Spleen (tissue), 11 donors: Measurements from ENCODE around the gene MAST4. TPM values are rescaled to one million over a fixed set of nuclear protein-coding genes. Genes with fewer than 3 reads are reported as not detected.

Experiments used
- DNase-seq: peaks from one replicate; pipeline ENCODE4 v3.0.0-alpha.2; 2020
- H3K27ac ChIP-seq, 8 donors: fragments of 200-600 bp; sonication (generic) in 7 of 8; 1 replicate in 4 of 8; 2 replicates in 4 of 8; pipeline versions ENCODE4 v1.5.0 to v1.8.0; 2016 to 2021; ENCODE audit warnings: inconsistent platforms in 4 of 8, mild to moderate bottlenecking in 4 of 8, moderate library complexity in 1 of 8
- H3K27me3 ChIP-seq, 7 donors: fragments of 200-600 bp; sonication (generic) in 6 of 7; replicated peaks in 1 of 7; 1 replicate in 4 of 7; 2 replicates in 3 of 7; pipeline versions ENCODE4 v1.5.0 to v1.8.0; 2016 to 2021; ENCODE audit warnings: inconsistent platforms in 3 of 7, mild to moderate bottlenecking in 1 of 7
- H3K36me3 ChIP-seq, 6 donors: fragments of 200-600 bp; sonication (generic) in 5 of 6; 1 replicate in 4 of 6; 2 replicates in 2 of 6; pipeline versions ENCODE4 v1.5.0 to v1.8.0; 2016 to 2021; ENCODE audit warnings: inconsistent platforms in 2 of 6
- H3K4me1 ChIP-seq, 6 donors: fragments of 200-600 bp; sonication (generic) in 5 of 6; 1 replicate in 3 of 6; 2 replicates in 3 of 6; pipeline versions ENCODE4 v1.5.0 to v1.8.0; 2016 to 2021; ENCODE audit warnings: inconsistent platforms in 3 of 6
- H3K4me3 ChIP-seq, 8 donors: fragments of 200-600 bp; sonication (generic) in 7 of 8; 1 replicate in 4 of 8; 2 replicates in 4 of 8; pipeline versions ENCODE4 v1.5.0 to v1.8.0; 2016 to 2021; ENCODE audit warnings: inconsistent platforms in 4 of 8, mild to moderate bottlenecking in 4 of 8, moderate library complexity in 2 of 8
- H3K9me3 ChIP-seq, 8 donors: fragments of 200-600 bp; sonication (generic) in 7 of 8; 1 replicate in 4 of 8; 2 replicates in 4 of 8; pipeline versions ENCODE4 v1.5.0 to v1.8.0; 2016 to 2021; ENCODE audit warnings: inconsistent platforms in 4 of 8
- CTCF ChIP-seq, 11 experiments: fragments of 200-600 bp in 7 of 11; fragments of 450-650 bp in 4 of 11; sonication (generic) in 4 of 11; IDR thresholded peaks in 8 of 11; conservative IDR thresholded peaks in 3 of 11; 1 replicate in 7 of 11; 2 replicates in 4 of 11; pipeline versions ENCODE4 v1.4.0 to v1.8.0; 2016 to 2021; ENCODE audit warnings: antibody characterized with exemption in 11 of 11, inconsistent platforms in 4 of 11, mild to moderate bottlenecking in 1 of 11
- POLR2A ChIP-seq, 3 donors: fragments of 450-650 bp; IDR thresholded peaks; one replicate each; pipeline ENCODE4 v1.5.1; 2017; ENCODE audit warnings: antibody characterized with exemption in 3 of 3, mild to moderate bottlenecking in 1 of 3
- POLR2AphosphoS5 ChIP-seq, 3 donors: sonication (generic); formaldehyde crosslinking; IDR thresholded peaks; one replicate each; pipeline ENCODE4 v1.5.1; 2017; ENCODE audit warnings: antibody characterized with exemption in 3 of 3
- WGBS, 5 donors: extraction: QIAGEN DNeasy Blood & Tissue Kit in 3 of 5; methylation state at CpG; one replicate each; pipeline versions ENCODE4 v1.1.5 to v1.1.7; 2013 to 2018; 5-methylcytosine and 5-hydroxymethylcytosine counted together
- intact Hi-C: fragments of 100-400 bp; cut with DNase I; formaldehyde crosslinking; loops from one replicate; pipeline ENCODE4 v1.15.0; 2023; ENCODE audit warnings: low total_unique reads
- polyA plus RNA-seq, 3 donors: library from polyadenylated mRNA; stranded (reverse); fragments of 200-250 nt; gene quantifications; one replicate each; pipeline ENCODE4 v1.2.1, GENCODE V29; 2013
- total RNA-seq, 7 donors: library from RNA; depleted of rRNA in 3 of 7; stranded (reverse); fragments of >200 nt in 3 of 7; fragmentation: NEBNext Ultra II Directional in 4 of 7; extraction: Animal tissue kit (Norgen Biotek cat#: 25700) in 4 of 7; gene quantifications; one replicate each; pipeline versions ENCODE4 v1.1.0 to v1.2.1, GENCODE V29; 2016 to 2021
- donor health status: healthy with polysubstance abuse.
- donor health status: DM: no; HTN: no; CAD: no; lungs with moderate emphysema.
- donor health status: DM: no; HTN: no; CAD: no.
- donor health status: Bipolar disorder and iron deficiency.
- donor health status: healthy.
- donor health status: DM: no; HTN: no; CAD: no.
- donor health status: DM: yes; HTN: yes; CAD: no.

MAST4 gene
- total and polyA plus RNA-seq, 10 donors = 2.5 to 43.7 (median 25.4) TPM

DNA sequence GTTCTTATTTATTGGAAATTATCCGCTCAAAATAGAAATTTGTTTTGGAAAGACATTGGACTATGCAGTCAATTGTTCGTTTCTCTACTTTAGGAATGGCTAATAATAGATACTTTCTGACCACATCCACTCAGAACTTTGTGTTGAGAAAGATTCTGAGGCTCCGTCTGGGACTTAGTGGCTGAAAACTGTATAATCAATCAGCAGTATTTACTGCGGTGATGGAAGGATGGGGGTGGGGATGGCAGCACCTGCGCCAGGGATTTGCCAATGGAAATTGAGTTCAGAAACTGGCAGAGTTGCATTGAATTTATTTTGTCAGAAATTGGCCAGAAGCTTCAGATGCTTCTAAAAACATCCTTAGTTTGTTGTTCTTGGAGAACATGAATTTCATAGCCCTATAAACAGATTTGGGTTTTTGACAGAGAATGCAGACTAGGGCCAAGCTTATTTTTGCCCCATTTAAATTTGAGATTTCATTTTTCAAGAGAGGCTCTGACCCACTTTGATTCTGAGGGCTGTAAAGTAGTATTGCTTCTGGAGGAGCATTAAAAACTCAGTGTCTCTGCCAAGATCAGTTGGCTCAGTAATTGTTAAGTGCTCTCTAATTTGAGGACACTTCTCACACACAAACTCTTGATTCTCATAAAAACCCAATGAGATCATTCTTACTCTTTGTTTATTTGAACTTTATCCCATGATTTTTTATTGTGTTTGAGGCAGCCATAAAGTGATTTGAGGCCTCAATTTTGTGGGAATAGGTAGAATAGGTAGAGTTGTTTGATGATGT lies 385.3 kb downstream of the MAST4 start:
- DNase-seq = no peak
- no peak overlapping the region for H3K4me3 ChIP-seq
- no peaks in the 10 kb centered on the region for H3K36me3 ChIP-seq
- WGBS, 5 donors = 66 to 91% (median 89%) methylated on average over 5 of the region's 5 CpGs
- TF ChIP-seq CTCF (IDR thresholded peaks at IDR 0.05 in 8 of 11, conservative IDR thresholded peaks at IDR 0.05 in 3 of 11) (no peak), POLR2AphosphoS5 (IDR thresholded peaks at IDR 0.05) (no peak), POLR2A (IDR thresholded peaks at IDR 0.05) (no peak)
- H3K4me1 ChIP-seq = no peaks in the 10 kb centered on the region
- H3K27ac ChIP-seq = no peak overlapping the region
- no peaks in the 10 kb centered on the region for H3K27me3 ChIP-seq
- intact Hi-C loops = loop anchor here (10.0 kb wide), 2 partner anchors 173 to 223 kb away; no protein-coding TSS in a partner anchor
- H3K9me3 ChIP-seq = no peaks in the 10 kb centered on the region

GRCh38 chr5:66982056-66982387 lies 385.8 kb downstream of the MAST4 start:
- Histone ChIP-seq H3K4me3 (no peak overlapping the region), H3K36me3 (no peaks in the 10 kb centered on the region), H3K27me3 (no peaks in the 10 kb centered on the region), H3K27ac (no peak overlapping the region), H3K4me1 (no peaks in the 10 kb centered on the region), H3K9me3 (no peaks in the 10 kb centered on the region)
- 75 to 85% (median 78%) methylated on average over 4 of the region's 4 CpGs for WGBS, 5 donors
- no peak for DNase-seq
- TF ChIP-seq POLR2AphosphoS5 (IDR thresholded peaks at IDR 0.05) (no peak), CTCF (IDR thresholded peaks at IDR 0.05 in 8 of 11, conservative IDR thresholded peaks at IDR 0.05 in 3 of 11) (no peak), POLR2A (IDR thresholded peaks at IDR 0.05) (no peak)
- intact Hi-C loops = loop anchor here (10.0 kb wide), 2 partner anchors 173 to 223 kb away; no protein-coding TSS in a partner anchor

GRCh38 chr5:66982470-66982869 lies 386.3 kb downstream of the MAST4 start:
- no peak for TF ChIP-seq POLR2AphosphoS5 (IDR thresholded peaks at IDR 0.05)
- no peak for TF ChIP-seq CTCF (IDR thresholded peaks at IDR 0.05 in 8 of 11, conservative IDR thresholded peaks at IDR 0.05 in 3 of 11)
- no peak for TF ChIP-seq POLR2A (IDR thresholded peaks at IDR 0.05)
- Histone ChIP-seq H3K4me1 (no peaks in the 10 kb centered on the region), H3K27me3 (no peaks in the 10 kb centered on the region), H3K36me3 (no peaks in the 10 kb centered on the region), H3K4me3 (no peak overlapping the region), H3K27ac (no peak overlapping the region), H3K9me3 (no peaks in the 10 kb centered on the region)
- intact Hi-C loops = loop anchor here (10.0 kb wide), 2 partner anchors 172 to 222 kb away; no protein-coding TSS in a partner anchor
- 89 to 96% (median 95%) methylated on average over 5 of the region's 5 CpGs for WGBS, 5 donors
- DNase-seq = no peak

DNA sequence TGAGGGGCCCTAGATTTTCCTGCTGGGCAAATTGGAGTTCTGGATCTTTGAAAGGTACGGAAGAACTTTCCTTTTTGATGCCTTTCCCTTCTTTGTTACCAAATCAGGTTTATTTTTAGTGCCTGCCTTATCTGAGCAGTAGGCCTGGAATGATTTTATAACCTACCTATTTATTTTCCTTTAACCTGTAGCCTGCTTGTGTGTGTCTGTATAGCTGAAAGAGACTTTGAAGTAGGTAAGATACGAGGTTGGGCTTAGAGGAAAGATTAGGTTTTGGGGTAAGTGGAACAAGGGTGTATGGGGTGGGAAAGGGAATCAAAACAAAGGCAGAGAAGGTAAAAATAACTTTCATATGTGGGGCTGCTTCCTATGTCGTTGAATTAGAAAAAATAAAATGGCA lies 389.2 kb downstream of the MAST4 start:
- WGBS, 5 donors = 72 to 81% (median 80%) methylated on average over 3 of the region's 3 CpGs

More for the DNA sequence above, 389.2 kb downstream of the MAST4 start:
- DNase-seq = no peak
- TF ChIP-seq POLR2AphosphoS5 (IDR thresholded peaks at IDR 0.05) = no peak
- no peak for TF ChIP-seq POLR2A (IDR thresholded peaks at IDR 0.05)
- TF ChIP-seq CTCF (IDR thresholded peaks at IDR 0.05 in 8 of 11, conservative IDR thresholded peaks at IDR 0.05 in 3 of 11) = no peak
- no peak overlapping the region for H3K27ac ChIP-seq
- intact Hi-C loops = loop anchor here (10.0 kb wide), 2 partner anchors 169 to 219 kb away; no protein-coding TSS in a partner anchor
- H3K4me3 ChIP-seq = no peak overlapping the region
- H3K36me3 ChIP-seq = no peaks in the 10 kb centered on the region
- H3K9me3 ChIP-seq = no peaks in the 10 kb centered on the region
- H3K27me3 ChIP-seq = no peaks in the 10 kb centered on the region
- H3K4me1 ChIP-seq = peaks cover 0 to 3% (median 0%) of the 10 kb centered on the region in 6 donors
